Measurements from ENCODE around the gene RAP1GAP2.

RAP1GAP2 gene

GRCh38 chr17:2952174-2952845 lies 156.1 kb downstream of the RAP1GAP2 start:
- no peak for TF ChIP-seq CTCF (conservative IDR thresholded peaks at IDR 0.05; ENCODE audit: low read depth, low read length)
- DNase-seq (ENCODE audit: low read depth), result no peak
- H3K4me3 ChIP-seq (ENCODE audit: low read length), result no peak overlapping the region

GRCh38 chr17:2954898-2955445 lies 158.7 kb downstream of the RAP1GAP2 start:
- no peak overlapping the region for H3K4me3 ChIP-seq (ENCODE audit: low read length)
- peak; percentile 69 for DNase-seq (ENCODE audit: low read depth)
- TF ChIP-seq CTCF (conservative IDR thresholded peaks at IDR 0.05; ENCODE audit: low read depth, low read length), result no peak

- TF ChIP-seq CTCF (conservative IDR thresholded peaks at IDR 0.05; ENCODE audit: low read depth, low read length), result no peak
- no peak for DNase-seq (ENCODE audit: low read depth)
- no peak overlapping the region for H3K4me3 ChIP-seq (ENCODE audit: low read length)
Observed at GRCh38 chr17:2955931-2956582, 159.8 kb downstream of the RAP1GAP2 start.

- H3K4me3 ChIP-seq (ENCODE audit: low read length), result no peak overlapping the region
- DNase-seq (ENCODE audit: low read depth), result no peak
- TF ChIP-seq CTCF (conservative IDR thresholded peaks at IDR 0.05; ENCODE audit: low read depth, low read length), result no peak
Observed at GRCh38 chr17:2957631-2958286, 161.5 kb downstream of the RAP1GAP2 start.

GRCh38 chr17:2958706-2959222 lies 162.5 kb downstream of the RAP1GAP2 start:
- TF ChIP-seq CTCF (conservative IDR thresholded peaks at IDR 0.05; ENCODE audit: low read depth, low read length), result no peak
- DNase-seq (ENCODE audit: low read depth), result no peak
- H3K4me3 ChIP-seq (ENCODE audit: low read length), result no peak overlapping the region

- no peak for DNase-seq (ENCODE audit: low read depth)
- H3K4me3 ChIP-seq (ENCODE audit: low read length), result no peak overlapping the region
- no peak for TF ChIP-seq CTCF (conservative IDR thresholded peaks at IDR 0.05; ENCODE audit: low read depth, low read length)
Observed at GRCh38 chr17:2959371-2960130, 163.3 kb downstream of the RAP1GAP2 start.

Measured in retinal pigment epithelial cell (primary cell).